Transverse colon (tissue), 4 donors: ENCODE measurements around the gene TRAK1. TPM values are rescaled to one million over a fixed set of nuclear protein-coding genes. Genes with fewer than 3 reads are reported as not detected.

Experiments used
- DNase-seq: peaks from one replicate; pipeline ENCODE4 v3.0.0-alpha.2; 2019
- H3K27ac ChIP-seq, 4 donors: fragments of 200-600 bp; sonication (generic); 2 replicates each; pipeline ENCODE4 v1.5.1; 2016 to 2018; ENCODE audit warnings: inconsistent platforms in 4 of 4
- H3K27me3 ChIP-seq: fragments of 200-600 bp; sonication (generic); 2 replicates; pipeline ENCODE4 v1.5.1; 2017; ENCODE audit warnings: inconsistent platforms
- H3K36me3 ChIP-seq, 4 donors: fragments of 200-600 bp; sonication (generic); 2 replicates each; pipeline ENCODE4 v1.5.1; 2017 to 2019; ENCODE audit warnings: inconsistent platforms in 4 of 4
- H3K4me1 ChIP-seq, 4 donors: fragments of 200-600 bp; sonication (generic); 2 replicates each; pipeline ENCODE4 v1.5.1; 2017 to 2020; ENCODE audit warnings: inconsistent platforms in 4 of 4
- H3K4me3 ChIP-seq, 4 donors: fragments of 200-600 bp; sonication (generic); 1 replicate in 1 of 4; 2 replicates in 3 of 4; pipeline versions ENCODE4 v1.5.1 to v1.6.1; 2017 to 2019; ENCODE audit warnings: inconsistent platforms in 4 of 4
- H3K9me3 ChIP-seq, 2 donors: fragments of 200-600 bp; sonication (generic); 2 replicates each; pipeline ENCODE4 v1.5.1; 2017 to 2019; ENCODE audit warnings: inconsistent platforms in 2 of 2
- EP300 ChIP-seq: sonication (generic); formaldehyde crosslinking; IDR thresholded peaks from one replicate; pipeline ENCODE4 v1.6.1; 2017; ENCODE audit warnings: antibody characterized with exemption, low read depth
- POLR2A ChIP-seq: fragments of 450-650 bp; IDR thresholded peaks from one replicate; pipeline ENCODE4 v1.6.1; 2016; ENCODE audit warnings: antibody characterized with exemption, mild to moderate bottlenecking, moderate library complexity
- POLR2AphosphoS5 ChIP-seq, 3 donors: sonication (generic); formaldehyde crosslinking; IDR thresholded peaks; one replicate each; pipeline ENCODE4 v1.6.1; 2016; ENCODE audit warnings: antibody characterized with exemption in 3 of 3
- WGBS, 2 donors: methylation state at CpG; one replicate each; pipeline ENCODE4 v1.1.5; 2018; ENCODE audit warnings: low coverage in 1 of 2; 5-methylcytosine and 5-hydroxymethylcytosine counted together
- in situ Hi-C, 4 donors: fragments of 200-750 bp; cut with MboI; loops; one replicate each; pipeline versions ENCODE4 v1.15.0 to v1.15.1; 2017; ENCODE audit warnings: low sequenced_read_pairs in 3 of 4, low pct_ligation_motif_present in 1 of 4, low pct_unique_long_range_greater_than_20kb in 1 of 4
- intact Hi-C: fragments of 100-400 bp; cut with DNase I; formaldehyde crosslinking; loops from one replicate; pipeline ENCODE4 v1.15.1; 2023; ENCODE audit warnings: low total_unique reads
- total RNA-seq, 4 donors: library from RNA; depleted of rRNA; stranded (reverse); fragments of >200 nt; gene quantifications; one replicate each; pipeline ENCODE4 v1.1.0, GENCODE V29; 2016
- TF ChIP-seq, protein P1 (sequence below), 5 experiments: fragments of 200-600 bp in 3 of 5; fragments of 450-650 bp in 2 of 5; sonication (generic) in 3 of 5; IDR thresholded peaks; 1 replicate in 2 of 5; 2 replicates in 3 of 5; pipeline ENCODE4 v1.5.1; 2016 to 2017; ENCODE audit warnings: antibody characterized with exemption in 5 of 5, inconsistent platforms in 3 of 5, mild to moderate bottlenecking in 2 of 5, moderate library complexity in 1 of 5

The TRAK1 gene
- total RNA-seq, 4 donors from 2014 or later, result 91.7 to 247 (median 115) TPM

DNA sequence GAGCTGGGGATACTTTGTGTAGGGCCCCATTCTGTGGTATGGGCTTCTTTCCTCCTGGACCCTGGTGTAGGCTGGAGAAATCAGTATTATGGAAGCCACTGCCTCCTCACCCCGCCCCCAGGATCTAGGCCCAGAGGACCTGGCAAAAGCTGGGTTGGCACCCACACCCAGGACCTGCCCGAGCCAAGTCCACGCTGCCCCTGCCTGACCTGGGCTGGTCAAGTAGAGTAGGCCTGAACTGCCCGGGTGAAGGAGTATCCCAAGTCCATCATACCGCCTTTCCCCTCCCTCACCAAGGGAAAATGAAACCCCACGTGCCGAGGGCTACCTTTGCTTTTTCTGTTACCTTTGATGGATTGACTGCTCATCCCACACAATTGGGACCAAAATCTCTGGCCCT lies 37.7 kb upstream of the TRAK1 start:
- intact Hi-C loops, result no loop called here
- DNase-seq, result peak; percentile 61
- 64 to 77% methylated on average over 4 to 7 of the region's 7 CpGs for WGBS, 2 donors
- no peak for TF ChIP-seq POLR2AphosphoS5 (IDR thresholded peaks at IDR 0.05)
- no peak for TF ChIP-seq EP300
- TF ChIP-seq, protein P1, sequence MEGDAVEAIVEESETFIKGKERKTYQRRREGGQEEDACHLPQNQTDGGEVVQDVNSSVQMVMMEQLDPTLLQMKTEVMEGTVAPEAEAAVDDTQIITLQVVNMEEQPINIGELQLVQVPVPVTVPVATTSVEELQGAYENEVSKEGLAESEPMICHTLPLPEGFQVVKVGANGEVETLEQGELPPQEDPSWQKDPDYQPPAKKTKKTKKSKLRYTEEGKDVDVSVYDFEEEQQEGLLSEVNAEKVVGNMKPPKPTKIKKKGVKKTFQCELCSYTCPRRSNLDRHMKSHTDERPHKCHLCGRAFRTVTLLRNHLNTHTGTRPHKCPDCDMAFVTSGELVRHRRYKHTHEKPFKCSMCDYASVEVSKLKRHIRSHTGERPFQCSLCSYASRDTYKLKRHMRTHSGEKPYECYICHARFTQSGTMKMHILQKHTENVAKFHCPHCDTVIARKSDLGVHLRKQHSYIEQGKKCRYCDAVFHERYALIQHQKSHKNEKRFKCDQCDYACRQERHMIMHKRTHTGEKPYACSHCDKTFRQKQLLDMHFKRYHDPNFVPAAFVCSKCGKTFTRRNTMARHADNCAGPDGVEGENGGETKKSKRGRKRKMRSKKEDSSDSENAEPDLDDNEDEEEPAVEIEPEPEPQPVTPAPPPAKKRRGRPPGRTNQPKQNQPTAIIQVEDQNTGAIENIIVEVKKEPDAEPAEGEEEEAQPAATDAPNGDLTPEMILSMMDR (IDR thresholded peaks at IDR 0.05), result no peak
- TF ChIP-seq POLR2A, result no peak
- in situ Hi-C loops, result no loop called here
- Histone ChIP-seq H3K27me3 (no peaks in the 10 kb centered on the region), H3K4me3 (no peak overlapping the region), H3K27ac (peak overlapping the region; percentile 78 to 86 (median 80)), H3K4me1 (peaks cover 39 to 60% (median 51%) of the 10 kb centered on the region in 4 donors), H3K9me3 (no peaks in the 10 kb centered on the region), H3K36me3 (no peaks in the 10 kb centered on the region)

DNA sequence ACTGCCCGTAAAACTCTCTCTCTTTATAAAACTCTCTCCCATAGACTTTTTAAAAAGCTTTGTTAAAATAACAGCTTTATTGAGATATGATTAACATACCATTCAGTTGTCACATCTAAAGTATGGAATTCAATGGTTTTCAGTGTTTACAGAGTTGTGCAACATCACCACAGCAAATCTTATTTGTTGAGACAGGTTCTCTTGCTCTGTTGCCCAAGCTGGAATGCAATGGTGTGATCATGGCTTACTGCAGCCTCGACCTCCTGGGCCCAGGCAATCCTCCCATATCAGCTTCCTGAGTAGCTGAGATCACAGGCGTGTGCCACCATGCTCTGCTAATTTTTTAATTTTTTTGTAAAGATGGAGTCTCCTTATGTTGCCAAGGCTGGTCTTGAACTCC lies 35.9 kb upstream of the TRAK1 start:
- intact Hi-C loops, result no loop called here
- 73 to 93% methylated on average over 3 of the region's 3 CpGs for WGBS, 2 donors
- peaks cover 39 to 78% (median 52%) of the 10 kb centered on the region in 4 donors for H3K4me1 ChIP-seq
- TF ChIP-seq POLR2A, result no peak
- TF ChIP-seq EP300, result no peak
- TF ChIP-seq, protein P1 (IDR thresholded peaks at IDR 0.05), result no peak
- no peak for TF ChIP-seq POLR2AphosphoS5 (IDR thresholded peaks at IDR 0.05)
- H3K27me3 ChIP-seq, result no peaks in the 10 kb centered on the region
- H3K9me3 ChIP-seq, result no peaks in the 10 kb centered on the region
- no peak for DNase-seq
- in situ Hi-C loops, result no loop called here
- no peak overlapping the region for H3K27ac ChIP-seq
- H3K36me3 ChIP-seq, result no peaks in the 10 kb centered on the region
- H3K4me3 ChIP-seq, result no peak overlapping the region

DNA sequence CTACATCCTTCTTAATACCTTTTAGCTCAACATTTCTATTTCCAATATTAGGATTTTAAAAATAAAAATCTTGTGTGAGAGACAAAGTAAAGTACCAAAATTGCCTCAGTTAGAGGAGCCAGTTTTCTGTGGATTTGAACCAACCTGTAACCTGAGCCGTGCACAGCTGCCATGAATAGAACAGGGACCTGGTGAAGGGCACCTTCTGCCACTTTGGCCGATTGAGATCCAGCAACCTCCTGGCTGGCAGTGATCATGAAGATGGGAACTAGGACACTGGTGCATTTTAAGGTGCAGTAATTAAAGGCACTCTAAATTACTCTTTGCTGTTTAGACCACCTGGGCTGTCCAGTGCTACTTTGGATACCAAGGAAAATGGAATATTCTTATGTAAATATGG lies 34.3 kb upstream of the TRAK1 start:
- no peaks in the 10 kb centered on the region for H3K9me3 ChIP-seq
- no peaks in the 10 kb centered on the region for H3K36me3 ChIP-seq
- 91% methylated on average over 2 of the region's 2 CpGs; no CpG with 5 or more reads in 1 of the 2 donors for WGBS, 2 donors
- TF ChIP-seq, protein P1 (IDR thresholded peaks at IDR 0.05), result no peak
- TF ChIP-seq EP300 (no peak), POLR2AphosphoS5 (IDR thresholded peaks at IDR 0.05) (no peak), POLR2A (no peak)
- peak overlapping the region; percentile 69 to 74 (median 72) for H3K27ac ChIP-seq
- intact Hi-C loops, result no loop called here
- no peak overlapping the region for H3K4me3 ChIP-seq
- in situ Hi-C loops, result no loop called here
- peak; percentile 3 for DNase-seq
- peaks cover 33 to 84% (median 60%) of the 10 kb centered on the region in 4 donors for H3K4me1 ChIP-seq
- H3K27me3 ChIP-seq, result no peaks in the 10 kb centered on the region

DNA sequence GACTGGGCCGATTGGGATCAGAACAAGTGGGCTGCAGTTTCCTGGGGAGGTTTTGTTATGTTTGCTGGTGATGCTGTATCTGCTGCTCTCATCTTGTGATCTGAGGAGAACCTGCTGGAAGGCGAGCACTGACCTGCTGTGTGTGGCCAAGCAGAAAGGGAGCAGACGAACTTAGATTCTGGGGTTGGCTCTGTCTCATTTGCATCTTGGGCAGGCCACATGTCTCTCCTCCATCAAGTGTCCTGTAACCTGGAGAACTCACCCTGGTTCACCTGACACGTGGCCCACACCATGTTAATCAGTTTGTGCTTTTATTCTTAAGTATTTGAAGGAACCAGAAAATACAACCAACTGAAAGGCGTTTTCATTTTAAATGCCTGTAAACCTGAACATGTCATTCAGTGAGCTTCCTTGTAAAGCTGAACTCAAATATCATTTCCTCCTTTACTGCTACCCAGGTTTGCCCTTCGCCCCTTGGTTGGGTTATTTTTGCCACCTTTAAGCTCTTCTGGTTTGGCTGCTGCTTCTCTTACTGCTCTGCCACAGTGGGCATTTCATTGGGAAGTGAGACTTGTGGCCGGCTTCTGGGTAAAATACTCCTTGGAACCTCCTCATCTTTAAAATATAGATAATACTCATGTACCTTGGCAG lies 33.5 kb upstream of the TRAK1 start:
- no peaks in the 10 kb centered on the region for H3K27me3 ChIP-seq
- no peaks in the 10 kb centered on the region for H3K36me3 ChIP-seq
- no peaks in the 10 kb centered on the region for H3K9me3 ChIP-seq
- H3K4me1 ChIP-seq, result peaks cover 30 to 83% (median 57%) of the 10 kb centered on the region in 4 donors
- H3K27ac ChIP-seq, result peak overlapping the region; percentile 69 to 74 (median 72)
- peak; percentile 38 for DNase-seq
- no peak overlapping the region for H3K4me3 ChIP-seq
- intact Hi-C loops, result no loop called here
- in situ Hi-C loops, result no loop called here
- TF ChIP-seq POLR2AphosphoS5 (IDR thresholded peaks at IDR 0.05), result peak in 1 of 3 donors; percentile 25
- no peak for TF ChIP-seq EP300
- WGBS, 2 donors, result 31 to 56% methylated on average over 2 to 7 of the region's 7 CpGs
